ENCODE results near the gene PYROXD2.

The PYROXD2 gene

DNA sequence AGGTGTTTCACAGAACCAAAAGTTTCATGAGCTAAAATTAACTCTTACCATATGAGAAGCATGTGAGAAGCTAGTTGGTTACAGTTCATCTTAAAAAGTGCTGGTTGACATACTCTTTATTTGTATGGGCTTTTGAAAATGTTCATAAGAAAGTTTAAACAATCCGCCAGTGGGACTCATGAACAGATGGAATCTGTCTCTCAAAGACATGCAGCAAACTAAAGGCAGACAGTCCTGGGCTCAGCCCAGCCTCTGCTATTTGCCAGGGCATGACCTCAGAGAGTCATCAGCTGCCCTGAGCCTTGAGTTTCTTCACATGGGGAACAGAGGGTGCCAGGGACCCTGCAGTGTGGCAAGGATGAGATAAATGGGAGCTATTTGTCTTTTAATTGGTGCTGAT, 3.2 kb downstream of the PYROXD2 start:
- H3K4me2 ChIP-seq (ENCODE audit: low read length), result no peak overlapping the region; the same call in 1 of the 2 replicates

DNA sequence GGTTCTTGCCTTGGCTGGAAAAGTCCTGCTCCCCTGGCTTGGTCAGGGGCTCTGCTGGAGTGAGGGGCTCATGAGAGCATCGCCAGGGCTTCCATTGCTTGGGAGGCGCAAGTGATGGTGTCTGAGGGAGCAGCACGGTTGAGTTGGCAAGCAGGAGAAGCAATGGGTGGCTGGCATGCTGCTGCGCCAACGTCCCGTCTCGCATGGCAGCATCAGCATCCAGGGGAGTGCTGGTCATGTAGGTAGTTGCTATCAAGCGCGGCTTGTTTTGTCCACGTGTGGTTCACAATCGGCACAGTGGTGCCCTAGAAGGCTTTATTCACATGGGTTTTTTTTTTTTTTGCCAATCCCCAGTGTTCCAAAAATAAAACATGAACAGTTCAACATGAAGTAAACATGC, 3.8 kb downstream of the PYROXD2 start:
- Histone ChIP-seq H2AFZ (ENCODE audit: low read depth, low read length) (no peak overlapping the region), H3K4me1 (ENCODE audit: low read length) (peaks cover 28% of the 10 kb centered on the region), H3K27me3 (ENCODE audit: low read depth, low read length) (no peaks in the 10 kb centered on the region), H3K27ac (ENCODE audit: low read length) (no peak overlapping the region), H3K4me2 (ENCODE audit: low read length) (no peak overlapping the region), H3K79me2 (ENCODE audit: low read length) (no peaks in the 10 kb centered on the region), H3K36me3 (replicated peaks; ENCODE audit: low read depth, low read length) (no peaks in the 10 kb centered on the region), H3K4me3 (ENCODE audit: low read length) (no peak overlapping the region), H3K9me3 (ENCODE audit: insufficient read depth, low read length) (no peaks in the 10 kb centered on the region), H3K9ac (ENCODE audit: low read length) (no peak overlapping the region), H4K20me1 (ENCODE audit: insufficient read depth, low read length) (no peaks in the 10 kb centered on the region)
- no peak for TF ChIP-seq EZH2phosphoT487 (IDR thresholded peaks at IDR 0.05; ENCODE audit: low read depth)
- TF ChIP-seq, protein P1, sequence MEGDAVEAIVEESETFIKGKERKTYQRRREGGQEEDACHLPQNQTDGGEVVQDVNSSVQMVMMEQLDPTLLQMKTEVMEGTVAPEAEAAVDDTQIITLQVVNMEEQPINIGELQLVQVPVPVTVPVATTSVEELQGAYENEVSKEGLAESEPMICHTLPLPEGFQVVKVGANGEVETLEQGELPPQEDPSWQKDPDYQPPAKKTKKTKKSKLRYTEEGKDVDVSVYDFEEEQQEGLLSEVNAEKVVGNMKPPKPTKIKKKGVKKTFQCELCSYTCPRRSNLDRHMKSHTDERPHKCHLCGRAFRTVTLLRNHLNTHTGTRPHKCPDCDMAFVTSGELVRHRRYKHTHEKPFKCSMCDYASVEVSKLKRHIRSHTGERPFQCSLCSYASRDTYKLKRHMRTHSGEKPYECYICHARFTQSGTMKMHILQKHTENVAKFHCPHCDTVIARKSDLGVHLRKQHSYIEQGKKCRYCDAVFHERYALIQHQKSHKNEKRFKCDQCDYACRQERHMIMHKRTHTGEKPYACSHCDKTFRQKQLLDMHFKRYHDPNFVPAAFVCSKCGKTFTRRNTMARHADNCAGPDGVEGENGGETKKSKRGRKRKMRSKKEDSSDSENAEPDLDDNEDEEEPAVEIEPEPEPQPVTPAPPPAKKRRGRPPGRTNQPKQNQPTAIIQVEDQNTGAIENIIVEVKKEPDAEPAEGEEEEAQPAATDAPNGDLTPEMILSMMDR (IDR thresholded peaks at IDR 0.05; ENCODE audit: low read depth, low read length), result no peak

More for the DNA sequence above, 3.2 kb downstream of the PYROXD2 start:
- H2AFZ ChIP-seq (ENCODE audit: low read depth, low read length), result no peak overlapping the region
- no peak overlapping the region for H3K4me3 ChIP-seq (ENCODE audit: low read length)
- H3K9ac ChIP-seq (ENCODE audit: low read length), result no peak overlapping the region
- H3K4me1 ChIP-seq (ENCODE audit: low read length), result peaks cover 25% of the 10 kb centered on the region
- TF ChIP-seq, protein P1 (IDR thresholded peaks at IDR 0.05; ENCODE audit: low read depth, low read length), result no peak
- no peak for TF ChIP-seq EZH2phosphoT487 (IDR thresholded peaks at IDR 0.05; ENCODE audit: low read depth)
- no peaks in the 10 kb centered on the region for H3K9me3 ChIP-seq (ENCODE audit: insufficient read depth, low read length)
- H3K27me3 ChIP-seq (ENCODE audit: low read depth, low read length), result no peaks in the 10 kb centered on the region
- H3K36me3 ChIP-seq (replicated peaks; ENCODE audit: low read depth, low read length), result no peaks in the 10 kb centered on the region
- no peak overlapping the region for H3K27ac ChIP-seq (ENCODE audit: low read length)
- no peaks in the 10 kb centered on the region for H4K20me1 ChIP-seq (ENCODE audit: insufficient read depth, low read length)
- H3K79me2 ChIP-seq (ENCODE audit: low read length), result no peaks in the 10 kb centered on the region

DNA sequence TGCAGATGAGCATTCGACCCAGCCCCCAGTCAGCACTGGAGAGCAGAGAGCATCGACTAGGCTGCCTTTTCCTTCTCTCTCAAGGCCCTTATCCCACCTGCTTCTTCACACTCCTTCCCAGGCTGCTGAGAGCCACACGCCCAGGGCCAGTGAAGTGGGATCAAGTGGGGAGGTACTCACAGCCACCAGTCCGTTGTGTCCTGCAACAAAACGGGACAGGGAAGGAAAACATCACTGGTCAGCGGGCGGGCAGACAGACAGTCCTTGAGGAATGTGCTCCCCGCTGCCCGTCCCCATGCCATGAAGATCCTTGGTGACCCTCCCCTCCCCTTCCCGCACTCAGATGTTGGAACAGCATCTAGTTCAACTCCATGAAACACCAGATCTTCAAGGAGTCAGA, 4.2 kb downstream of the PYROXD2 start:
- no peak overlapping the region for H3K4me3 ChIP-seq (ENCODE audit: low read length)
- H3K4me1 ChIP-seq (ENCODE audit: low read length), result peaks cover 32% of the 10 kb centered on the region
- no peaks in the 10 kb centered on the region for H3K27me3 ChIP-seq (ENCODE audit: low read depth, low read length)
- no peaks in the 10 kb centered on the region for H3K79me2 ChIP-seq (ENCODE audit: low read length)
- H4K20me1 ChIP-seq (ENCODE audit: insufficient read depth, low read length), result no peaks in the 10 kb centered on the region
- no peak overlapping the region for H3K9ac ChIP-seq (ENCODE audit: low read length)
- no peaks in the 10 kb centered on the region for H3K36me3 ChIP-seq (replicated peaks; ENCODE audit: low read depth, low read length)
- no peaks in the 10 kb centered on the region for H3K9me3 ChIP-seq (ENCODE audit: insufficient read depth, low read length)
- H3K27ac ChIP-seq (ENCODE audit: low read length), result no peak overlapping the region
- no peak overlapping the region for H2AFZ ChIP-seq (ENCODE audit: low read depth, low read length)
- TF ChIP-seq EZH2phosphoT487 (IDR thresholded peaks at IDR 0.05; ENCODE audit: low read depth), result no peak
- H3K4me2 ChIP-seq (ENCODE audit: low read length), result no peak overlapping the region

DNA sequence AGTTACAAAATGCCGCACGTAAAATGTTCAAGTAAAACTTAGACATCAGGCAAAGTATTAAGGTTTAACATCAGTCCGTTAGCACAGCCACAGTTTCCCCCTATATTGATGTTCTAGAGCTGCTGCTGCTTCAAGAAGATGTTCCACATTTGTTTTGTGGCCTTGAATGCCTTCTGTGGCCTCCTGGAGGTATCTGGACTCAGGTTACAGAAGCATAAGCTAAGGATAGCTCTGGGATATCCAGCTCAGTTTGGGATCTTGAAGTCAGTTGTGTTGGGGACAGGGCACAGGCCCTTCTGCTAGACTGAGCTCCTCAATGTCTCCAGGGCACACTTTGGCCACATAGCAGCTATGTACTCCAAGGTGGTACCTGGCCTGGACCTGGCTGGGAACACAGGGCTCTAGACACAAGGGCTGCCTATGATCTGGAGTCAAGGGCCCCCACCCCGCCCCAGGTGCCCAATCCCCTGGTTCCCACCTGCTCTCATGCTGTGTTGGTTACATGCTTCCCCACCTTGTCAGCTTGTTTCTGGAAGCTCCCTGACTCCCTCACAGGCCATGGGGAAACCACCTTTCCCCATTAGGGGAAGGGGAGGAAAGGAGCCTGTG, 4.7 kb downstream of the PYROXD2 start:
- no peaks in the 10 kb centered on the region for H3K27me3 ChIP-seq (ENCODE audit: low read depth, low read length)
- no peak overlapping the region for H3K9ac ChIP-seq (ENCODE audit: low read length)
- no peak overlapping the region for H3K4me2 ChIP-seq (ENCODE audit: low read length)
- H2AFZ ChIP-seq (ENCODE audit: low read depth, low read length), result no peak overlapping the region
- H3K36me3 ChIP-seq (replicated peaks; ENCODE audit: low read depth, low read length), result no peaks in the 10 kb centered on the region
- H3K27ac ChIP-seq (ENCODE audit: low read length), result no peak overlapping the region
- no peak overlapping the region for H3K4me3 ChIP-seq (ENCODE audit: low read length)
- peaks cover 37% of the 10 kb centered on the region for H3K4me1 ChIP-seq (ENCODE audit: low read length)
- H3K9me3 ChIP-seq (ENCODE audit: insufficient read depth, low read length), result no peaks in the 10 kb centered on the region
- no peak for TF ChIP-seq EZH2phosphoT487 (IDR thresholded peaks at IDR 0.05; ENCODE audit: low read depth)
- TF ChIP-seq, protein P1 (IDR thresholded peaks at IDR 0.05; ENCODE audit: low read depth, low read length), result no peak
- H3K79me2 ChIP-seq (ENCODE audit: low read length), result no peaks in the 10 kb centered on the region
- H4K20me1 ChIP-seq (ENCODE audit: insufficient read depth, low read length), result no peaks in the 10 kb centered on the region
